ENCODE results near the gene TP53AIP1.

GRCh38 chr11:128962896-128963295 lies 20.2 kb upstream of the TP53AIP1 start:
- TF ChIP-seq NFYB (IDR thresholded peaks at IDR 0.05; ENCODE audit: insufficient read depth, low read depth, low read length): no peak
- TF ChIP-seq FOS (IDR thresholded peaks at IDR 0.05; ENCODE audit: borderline replicate concordance, extremely low read depth, insufficient read length): no peak
- TF ChIP-seq RB1 (IDR thresholded peaks at IDR 0.05; ENCODE audit: borderline replicate concordance): no peak
- no peak for TF ChIP-seq ELK1 (IDR thresholded peaks at IDR 0.05; ENCODE audit: low read depth, low read length)
- no peak for TF ChIP-seq TCF12 (IDR thresholded peaks at IDR 0.05; ENCODE audit: low read depth, low read length)
- no peak for TF ChIP-seq ESRRA (IDR thresholded peaks at IDR 0.05; ENCODE audit: low read length)
- no peak for TF ChIP-seq CTCF (IDR thresholded peaks at IDR 0.05 in 2 of 3, conservative IDR thresholded peaks at IDR 0.05 in 1 of 3; ENCODE audit: control insufficient read depth in 2 of 3, extremely low read depth in 1 of 3, insufficient read depth in 1 of 3, low read depth in 3 of 3, low read length in 3 of 3)
- no peak for TF ChIP-seq JUNB (IDR thresholded peaks at IDR 0.05)
- no peak for TF ChIP-seq USF1 (IDR thresholded peaks at IDR 0.05; ENCODE audit: borderline replicate concordance, extremely low read length, insufficient read depth, low read depth, low read length)
- no peak for TF ChIP-seq YY1 (IDR thresholded peaks at IDR 0.05; ENCODE audit: low read depth, low read length)
- TF ChIP-seq SP1 (IDR thresholded peaks at IDR 0.05; ENCODE audit: low read depth, low read length): no peak
- TF ChIP-seq TCF3 (IDR thresholded peaks at IDR 0.05; ENCODE audit: borderline replicate concordance, insufficient read depth, low read depth, low read length): no peak
- TF ChIP-seq SMARCA5 (IDR thresholded peaks at IDR 0.05): no peak
- no peak for TF ChIP-seq ATF3 (IDR thresholded peaks at IDR 0.05; ENCODE audit: borderline replicate concordance, extremely low read depth, low read depth, low read length)

All from GM12878 (cell line).